NCI-H1694 (cell line): ENCODE results near the gene TSC22D1.
A peak's percentile ranks its signal among the peaks of the same experiment; 100 is the strongest.
"Not testable (repeated sequence)": the region's sequence is repeated elsewhere in the genome, so short reads cannot be mapped to it uniquely, and the experiment has no call there.

ENCODE experiments used
- DNase-seq: peaks from one replicate; lab custom pipeline; 2025; lab: John Stamatoyannopoulos, UW

Gene TSC22D1

GRCh38 chr13:44575741-44576350 lies at the start of gene TSC22D1:
Gene TSC22D1 (minus strand): TSS chr13:44576330. CDS start chr13:44576074, 256 bp downstream.
- DNase-seq: peak; percentile 7

GRCh38 chr13:44622708-44623107 lies 46.6 kb upstream of the TSC22D1 start:
- no peak for DNase-seq

GRCh38 chr13:44622261-44622660 lies 46.1 kb upstream of the TSC22D1 start:
- DNase-seq: no peak

- no peak for DNase-seq
Observed at GRCh38 chr13:44620057-44620456, 43.9 kb upstream of the TSC22D1 start.

GRCh38 chr13:44619651-44620050 lies 43.5 kb upstream of the TSC22D1 start:
- DNase-seq: no peak

DNA sequence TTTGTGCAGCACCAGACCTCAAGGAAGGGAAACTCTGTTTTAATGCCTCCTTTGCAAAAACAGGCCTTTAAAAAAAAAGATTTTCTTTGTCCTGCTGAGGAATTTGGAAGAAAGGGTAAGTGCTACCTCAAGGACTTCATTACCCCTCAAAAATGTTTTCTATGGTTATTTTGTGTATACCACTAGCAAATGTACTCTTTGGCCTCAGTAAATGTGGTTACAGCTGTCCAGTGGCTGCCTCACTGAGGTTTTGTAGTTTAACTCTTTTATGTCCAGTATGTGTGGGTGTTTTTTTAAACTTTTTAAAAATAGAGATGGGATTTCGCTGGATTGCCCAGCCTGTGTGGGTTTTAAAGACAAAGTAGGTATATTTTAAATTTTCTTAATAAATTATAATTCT lies 42.2 kb upstream of the TSC22D1 start:
- no peak for DNase-seq

GRCh38 chr13:44617648-44618047 lies 41.5 kb upstream of the TSC22D1 start:
- no peak for DNase-seq

DNA sequence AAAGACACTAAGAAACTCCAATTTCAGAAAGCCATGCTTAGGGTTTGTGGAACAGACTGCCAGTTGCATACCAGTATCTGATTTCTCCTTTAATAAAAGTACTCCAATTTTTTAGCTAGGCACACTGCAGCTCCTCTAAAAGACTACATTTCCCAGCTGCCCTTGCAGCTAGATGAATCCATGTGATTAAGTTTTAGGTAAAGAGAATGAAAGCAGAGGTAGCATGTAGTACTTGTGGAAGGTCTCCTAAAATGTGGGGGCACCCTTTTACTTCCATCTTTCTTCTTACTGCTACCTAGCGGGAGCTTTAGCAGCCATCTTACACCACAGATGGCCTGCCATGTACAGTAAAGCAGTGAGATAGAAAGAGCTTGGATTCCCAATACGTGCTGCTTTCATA lies 33.0 kb upstream of the TSC22D1 start:
- no peak for DNase-seq

GRCh38 chr13:44605721-44606120 lies 29.6 kb upstream of the TSC22D1 start:
- no peak for DNase-seq

DNA sequence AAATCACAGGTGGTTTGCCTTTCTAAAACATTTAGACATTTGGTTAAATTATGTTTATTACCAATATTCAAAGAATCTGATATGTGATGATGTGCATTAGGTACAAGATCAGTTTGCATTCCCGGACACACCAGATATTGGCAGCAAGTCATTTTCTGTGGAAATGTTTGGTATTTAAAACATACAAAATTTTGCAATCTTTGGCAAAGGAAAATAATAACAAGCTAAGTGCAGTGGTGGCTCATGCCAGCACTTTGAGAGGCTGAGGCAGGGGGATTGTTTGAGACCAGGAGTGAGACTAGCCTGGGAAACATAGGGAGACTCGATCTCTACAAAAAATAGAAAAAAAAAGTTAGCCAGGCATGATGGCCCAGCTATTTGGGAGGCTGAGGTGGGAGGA lies 29.1 kb upstream of the TSC22D1 start:
- DNase-seq: no peak

- DNase-seq: no peak
Observed at GRCh38 chr13:44601586-44601985, 25.5 kb upstream of the TSC22D1 start.

DNA sequence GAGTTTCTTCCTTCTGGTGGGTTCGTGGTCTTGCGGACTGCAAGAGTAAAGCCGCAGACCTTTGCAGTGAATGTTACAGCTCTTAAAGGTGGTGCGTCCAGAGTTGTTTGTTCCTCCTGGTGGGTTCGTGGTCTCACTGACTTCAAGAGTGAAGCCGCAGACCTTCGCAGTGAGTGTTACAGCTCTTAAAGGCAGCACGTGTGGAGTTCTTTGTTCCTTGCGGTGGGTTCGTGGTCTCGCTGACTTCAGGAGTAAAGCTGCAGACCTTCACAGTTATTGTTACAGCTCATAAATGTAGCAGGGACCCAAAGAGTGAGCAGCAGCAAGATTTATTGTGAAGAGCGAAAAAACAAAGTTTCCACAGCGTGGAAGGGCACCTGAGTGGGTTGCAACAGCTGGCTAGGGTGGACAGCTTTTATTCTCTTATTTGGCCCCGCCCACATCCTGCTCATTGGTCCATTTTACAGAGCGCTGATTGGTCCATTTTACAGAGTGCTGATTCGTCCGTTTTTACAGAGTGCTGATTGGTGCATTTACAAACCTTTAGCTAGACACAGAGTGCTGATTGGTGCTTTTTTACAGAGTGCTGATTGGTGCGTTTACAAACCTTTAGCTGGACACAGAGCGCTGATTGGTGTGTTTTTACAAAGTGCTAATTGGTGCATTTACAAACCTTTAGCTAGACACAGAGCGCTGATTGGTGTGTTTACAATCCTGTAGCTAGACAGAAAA lies 17.9 kb upstream of the TSC22D1 start:
- not testable (repeated sequence) for DNase-seq

GRCh38 chr13:44592216-44592847 lies 16.2 kb upstream of the TSC22D1 start:
- no peak for DNase-seq

DNA sequence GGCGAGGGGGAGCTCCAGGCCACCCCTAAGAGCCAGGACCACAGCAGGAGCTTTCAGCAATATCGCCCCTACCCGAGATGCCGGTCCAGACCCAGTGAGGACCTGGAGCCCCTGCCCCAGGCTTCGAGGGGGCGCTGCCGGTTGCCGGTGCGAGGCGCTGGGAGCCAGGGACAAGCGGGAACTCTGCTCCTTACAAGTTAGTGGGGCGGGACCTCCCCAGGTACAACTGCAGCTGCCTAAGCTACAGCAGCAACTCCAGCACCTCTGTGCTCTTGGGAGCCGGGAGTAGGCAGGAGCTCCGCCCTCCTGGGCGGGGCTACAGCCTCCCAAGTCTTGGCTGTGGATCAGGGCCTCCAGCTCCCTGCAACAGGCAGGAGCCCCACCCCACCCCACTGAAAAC lies 15.2 kb upstream of the TSC22D1 start:
- no peak for DNase-seq

DNA sequence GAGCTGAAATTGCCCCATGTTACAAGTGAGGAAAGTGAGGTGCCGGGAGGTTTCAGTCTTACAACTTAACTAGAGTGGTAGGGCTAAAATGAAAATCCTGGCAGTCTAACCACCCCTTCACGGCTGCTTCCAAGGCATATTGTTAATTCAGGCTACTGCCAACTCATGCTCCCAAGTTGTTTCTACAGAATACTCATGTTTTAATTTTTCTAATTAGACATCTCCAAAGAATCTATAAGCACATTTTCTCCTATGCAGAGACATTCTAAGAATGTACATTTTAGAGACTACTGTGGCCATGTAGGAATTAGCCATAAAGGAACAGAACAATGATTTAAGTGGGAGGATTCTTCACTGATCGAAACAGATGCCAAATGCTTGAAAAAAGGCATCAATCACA lies 7.0 kb upstream of the TSC22D1 start:
- no peak for DNase-seq

DNA sequence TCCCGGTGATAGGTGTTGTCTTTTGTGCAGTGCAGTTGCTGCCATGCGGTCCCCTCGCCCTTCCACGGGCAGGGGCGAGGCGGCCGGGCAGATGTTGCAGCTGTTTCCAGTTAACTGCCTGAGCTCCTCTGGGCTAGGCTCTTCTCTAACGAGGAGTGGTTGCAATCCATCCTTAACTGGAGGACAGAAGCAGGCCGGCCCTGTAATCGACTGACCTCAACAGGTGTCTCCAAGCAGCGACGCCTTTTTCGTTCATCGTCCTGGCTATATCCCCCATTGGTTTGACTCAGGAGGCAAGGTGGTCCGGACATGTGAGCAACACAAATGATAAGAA lies 1.9 kb upstream of the TSC22D1 start:
- DNase-seq: no peak

GRCh38 chr13:44577236-44578066 lies 1.3 kb upstream of the TSC22D1 start:
- DNase-seq: peak; percentile 87

DNA sequence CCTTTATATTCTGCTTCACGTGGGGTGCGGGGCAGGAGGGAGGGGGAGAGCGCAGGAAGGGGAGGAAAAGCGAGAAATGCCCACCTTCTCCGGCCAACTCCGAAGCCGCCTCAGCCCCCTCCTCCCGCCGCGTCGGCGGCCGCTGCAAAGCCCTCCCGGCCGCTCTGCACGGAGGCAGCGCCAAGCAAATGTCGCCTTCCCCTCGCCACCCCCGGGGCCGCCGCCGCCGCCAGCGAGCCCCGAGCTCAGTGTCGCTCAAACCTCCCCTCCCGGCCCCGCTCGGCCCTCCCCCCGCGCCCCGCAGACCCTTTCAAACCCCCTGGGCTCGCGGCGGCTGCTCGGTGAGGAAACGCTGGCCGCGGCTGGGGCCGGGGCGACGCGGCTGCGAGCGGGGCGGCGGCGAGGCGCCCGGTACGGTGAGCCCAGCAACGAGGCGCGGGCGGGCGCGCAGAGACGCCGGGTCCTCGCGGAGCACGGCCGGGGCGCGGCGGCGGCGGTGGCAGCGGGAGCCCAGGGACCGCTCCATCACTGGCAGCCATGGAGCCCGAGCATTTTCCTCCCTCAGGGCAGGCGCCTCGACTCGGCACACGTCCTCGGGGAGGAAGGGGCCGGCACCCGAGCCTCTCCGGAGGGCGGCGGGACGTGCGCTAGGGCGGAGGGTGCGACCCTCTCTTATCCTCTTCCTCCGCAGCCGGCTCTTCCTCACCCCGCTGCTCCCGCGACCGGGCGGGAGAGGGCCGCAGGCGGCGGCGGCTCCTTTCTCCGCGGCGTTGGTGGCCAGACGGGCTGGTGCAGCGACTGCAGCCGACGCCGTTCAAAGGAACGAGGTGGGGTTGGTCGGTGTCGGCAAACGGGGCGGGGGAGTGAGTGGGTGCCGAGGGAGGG lies 463 bp upstream of the TSC22D1 start:
- DNase-seq: no peak

DNA sequence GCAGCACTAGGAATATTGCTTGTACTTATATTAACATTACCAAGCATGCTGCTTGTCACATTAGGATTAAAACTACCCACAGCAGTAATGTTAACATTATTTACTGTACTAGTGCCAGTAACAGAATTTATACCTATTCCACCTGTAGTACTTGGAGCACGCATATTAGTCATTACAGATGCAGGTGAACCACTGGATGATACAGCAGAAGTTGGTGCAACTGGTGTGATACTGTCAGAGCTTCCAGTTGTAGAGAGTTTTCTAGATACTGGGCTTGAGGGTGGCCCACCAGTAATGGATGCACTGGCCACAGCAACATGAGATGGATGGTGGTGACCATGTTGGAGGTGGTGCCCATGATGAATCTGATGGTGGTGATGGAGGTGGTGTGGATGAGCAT lies 1.1 kb downstream of the TSC22D1 start:
- no peak for DNase-seq

GRCh38 chr13:44574466-44574855 lies 1.7 kb downstream of the TSC22D1 start:
- no peak for DNase-seq

GRCh38 chr13:44573790-44574465 lies 2.2 kb downstream of the TSC22D1 start:
- no peak for DNase-seq
